K562 (cell line): Measurements from ENCODE around the gene SAMD8. TPM values are rescaled to one million over a fixed set of nuclear protein-coding genes. Genes with fewer than 3 reads are reported as not detected.
A peak's percentile ranks its signal among the peaks of the same experiment; 100 is the strongest.

ENCODE experiments used
- ATAC-seq: fragments of 200-7000 bp; cut with Tn5 transposase; 3 replicates; pipeline ENCODE4 v1.9.1; 2020; ENCODE audit warnings: moderate library complexity
- BruUV-seq: library from RNA; stranded (reverse); fragments of 400-500 nt; replicated peaks from 2 replicates; lab custom pipeline; 2021; lab: Mats Ljungman, UMichigan
- CTCF ChIA-PET: fragments of 300-600 bp; formaldehyde crosslinking; extraction: SDS; loops from one replicate; lab custom pipeline; 2021; ENCODE audit warnings: low intra/inter-chr PET ratio; lab: Yijun Ruan, JAX
- POLR2A ChIA-PET: fragments of 300-600, 350-650 bp; sonication (Branson Sonifier 250); formaldehyde crosslinking; extraction: SDS; loops from one replicate; lab custom pipeline; 2021; ENCODE audit warnings: antibody characterized with exemption, inconsistent platforms; lab: Yijun Ruan, JAX
- DNase-seq, 4 experiments: peaks; one replicate each; pipeline versions ENCODE4 v3.0.0 to v3.0.0-alpha.2; 2011 to 2018; ENCODE audit warnings: low spot score in 3 of 4, mixed read lengths in 3 of 4; ENCODE audit errors: extremely low read depth in 1 of 4
- FAIRE-seq: peaks from 2 replicates; lab custom pipeline; 2011; peaks lifted over from hg19 to GRCh38; lab: Jason Lieb, UNC
- H2AFZ ChIP-seq: 2 replicates; pipeline ENCODE4 v1.6.0; 2011; ENCODE audit warnings: low read depth, low read length, control low read depth, inconsistent platforms
- H3K27ac ChIP-seq: fragments of 200-600 bp; 3 replicates; pipeline ENCODE4 v1.8.0; 2011; ENCODE audit warnings: low read depth, mild to moderate bottlenecking, control low read depth, inconsistent platforms, low read length, moderate library complexity, mixed read lengths; ENCODE audit errors: extremely low read depth
- H3K27me3 ChIP-seq, 2 experiments: fragments of 300-600 bp in 1 of 2; 2 replicates in 1 of 2; 3 replicates in 1 of 2; pipeline versions ENCODE4 v1.6.0 to v1.8.0; 2011; ENCODE audit warnings: inconsistent platforms in 2 of 2, low read length in 2 of 2, mild to moderate bottlenecking in 1 of 2, mixed read lengths in 1 of 2, moderate library complexity in 1 of 2; ENCODE audit not compliant: control insufficient read depth in 2 of 2, insufficient read depth in 2 of 2
- H3K36me3 ChIP-seq: fragments of 300-600 bp; 3 replicates; pipeline ENCODE4 v1.8.0; 2011; ENCODE audit warnings: mild to moderate bottlenecking, low read length, inconsistent platforms; ENCODE audit not compliant: control insufficient read depth, insufficient read depth
- H3K4me1 ChIP-seq, 2 experiments: fragments of 200-600 bp in 1 of 2; replicated peaks in 1 of 2; 2 replicates in 1 of 2; 3 replicates in 1 of 2; pipeline versions ENCODE4 v1.5.1 to v1.8.0; 2011; ENCODE audit warnings: inconsistent platforms in 2 of 2, low read length in 2 of 2, mild to moderate bottlenecking in 1 of 2, mixed read lengths in 1 of 2, moderate library complexity in 1 of 2; ENCODE audit not compliant: control insufficient read depth in 2 of 2, insufficient read depth in 2 of 2
- H3K4me2 ChIP-seq: 2 replicates; pipeline ENCODE4 v1.6.1; 2011; ENCODE audit warnings: low read length, control low read depth, inconsistent platforms, mixed read lengths; ENCODE audit not compliant: insufficient read depth
- H3K4me3 ChIP-seq: fragments of 200-600 bp; sonication (generic), shearing (Covaris generic); 2 replicates; pipeline ENCODE4 v1.5.1; 2016; ENCODE audit warnings: control low read depth, inconsistent platforms
- H3K79me2 ChIP-seq: fragments of 200-600 bp; 3 replicates; pipeline ENCODE4 v1.8.0; 2011; ENCODE audit warnings: low read length, inconsistent platforms; ENCODE audit not compliant: control insufficient read depth, insufficient read depth
- H3K9ac ChIP-seq, 2 experiments: 2 replicates each; pipeline versions ENCODE4 v1.6.0 to v1.6.1; 2011; ENCODE audit warnings: low read depth in 2 of 2, low read length in 2 of 2, control low read depth in 1 of 2, inconsistent platforms in 1 of 2, mild to moderate bottlenecking in 1 of 2, mixed read lengths in 1 of 2; ENCODE audit not compliant: insufficient read depth in 1 of 2
- H3K9me1 ChIP-seq: one replicate; pipeline ENCODE4 v1.6.0; 2011; ENCODE audit warnings: inconsistent platforms, mild to moderate bottlenecking, low read length, moderate library complexity; ENCODE audit not compliant: control insufficient read depth, insufficient read depth
- H3K9me3 ChIP-seq: replicated peaks from 2 replicates; pipeline ENCODE4 v1.5.1; 2011; ENCODE audit warnings: low read depth, low read length, inconsistent platforms; ENCODE audit not compliant: control insufficient read depth, insufficient read depth
- H4K20me1 ChIP-seq: replicated peaks from 2 replicates; pipeline ENCODE4 v1.6.1; 2011; ENCODE audit warnings: low read length, inconsistent platforms, mixed read lengths; ENCODE audit not compliant: control insufficient read depth, insufficient read depth
- HNRNPH1 ChIP-seq: fragments of 200-400 bp; formaldehyde crosslinking; optimal IDR thresholded peaks from 2 replicates; pipeline ENCODE3; 2017; ENCODE audit warnings: low read depth, mild to moderate bottlenecking, low read length, moderate library complexity
- KDM2B ChIP-seq: fragments of 250-450 bp; sonication (Bioruptor Pico); IDR thresholded peaks from 2 replicates; pipeline ENCODE4 v1.8.0; 2021; ENCODE audit warnings: mild to moderate bottlenecking, moderate library complexity
- NR4A1 ChIP-seq, 2 experiments: fragments of 250-450 bp in 1 of 2; fragments of 450-650 bp in 1 of 2; sonication (Bioruptor Pico) in 1 of 2; IDR thresholded peaks; 2 replicates each; pipeline versions ENCODE4 v1.4.0 to v1.6.1; 2016 to 2020; ENCODE audit warnings: mild to moderate bottlenecking in 2 of 2, missing compliant biosample characterization in 1 of 2, missing genetic modification characterization in 1 of 2, moderate library complexity in 1 of 2
- POLR2AphosphoS5 ChIP-seq: IDR thresholded peaks from 2 replicates; pipeline ENCODE4 v1.6.1; 2011; ENCODE audit warnings: mild to moderate bottlenecking, low read depth, low read length, moderate library complexity; ENCODE audit not compliant: control insufficient read depth, insufficient read depth
- SMC3 ChIP-seq: conservative IDR thresholded peaks from 2 replicates; pipeline ENCODE4 v1.6.1; 2011; ENCODE audit warnings: low read depth, low read length, improper control_type of control experiment; ENCODE audit not compliant: insufficient read depth
- TFAP4 ChIP-seq: sonication (generic); formaldehyde crosslinking; IDR thresholded peaks from 2 replicates; pipeline ENCODE4 v1.8.0; 2022; ENCODE audit warnings: missing genetic modification reagents, mild to moderate bottlenecking, moderate library complexity, borderline replicate concordance
- WGBS: fragments of 100-300 bp; shearing (Covaris generic); methylation state at CpG from one replicate; pipeline ENCODE4 v1.1.6; 2016; ENCODE audit warnings: low coverage, mixed read lengths; ENCODE audit not compliant: insufficient coverage; ENCODE audit errors: missing lambda C conversion rate; 5-methylcytosine and 5-hydroxymethylcytosine counted together
- in situ Hi-C: fragments of 300-500 bp; cut with MboI; formaldehyde crosslinking; loops from 4 replicates; pipeline ENCODE4 v1.15.0; 2018; ENCODE audit warnings: inconsistent platforms, mixed read lengths
- intact Hi-C: fragments of 100-400 bp; cut with micrococcal nuclease; formaldehyde crosslinking; loops from 2 replicates; pipeline ENCODE4 v1.14.2; 2022
- polyA plus RNA-seq, 8 experiments: library from polyadenylated mRNA; depleted of rRNA in 4 of 8; stranded (reverse) in 5 of 8; unstranded in 3 of 8; fragments of >200 nt; fragmentation: Nextera tagmentation in 2 of 8; fragmentation: Illumina TruSeq in 1 of 8; extraction: Ambion mirVana in 2 of 8; extraction: Trizol in 1 of 8; gene quantifications; 2 replicates each; pipeline versions ENCODE4 v1.2.1 to v1.2.3, GENCODE V29; 2011 to 2014; ENCODE audit warnings: inconsistent platforms in 1 of 8, missing spikeins in 1 of 8
- total RNA-seq, 7 experiments: library from RNA; depleted of rRNA in 6 of 7; stranded (reverse); fragments of >200 nt in 6 of 7; fragmentation: Illumina TruSeq in 2 of 7; extraction: Trizol in 2 of 7; gene quantifications; 2 replicates each; pipeline versions ENCODE4 v1.2.1 to v1.2.3, GENCODE V29; 2011 to 2021; ENCODE audit warnings: low replicate concordance in 1 of 7

Gene SAMD8
- total and polyA plus RNA-seq, 9 of the 15 experiments (the other 6 are each of a cell fraction or from before 2014, with no cell fraction given): 2.7 to 16.1 (median 6.2) TPM

- Histone ChIP-seq H4K20me1 (peaks cover 35% of the 10 kb centered on the region), H3K9ac (no peak overlapping the region)
- TF ChIP-seq POLR2AphosphoS5 (peak; percentile 22; the same call in 1 of the 2 replicates), SMC3 (no peak)
- TF ChIP-seq, all 486 proteins: peak for 1
- no TSS peak for BruUV-seq
- Histone ChIP-seq H3K27me3 (no peaks in the 10 kb centered on the region), H2AFZ (no peak overlapping the region), H3K4me2 (no peak overlapping the region), H3K4me1 (no peaks in the 10 kb centered on the region), H3K4me3 (no peak overlapping the region), H3K36me3 (peaks cover 93% of the 10 kb centered on the region), H3K9me3 (no peaks in the 10 kb centered on the region), H3K79me2 (peaks cover 86% of the 10 kb centered on the region), H3K27ac (no peak overlapping the region), H3K9me1 (no peaks in the 10 kb centered on the region)
- FAIRE-seq (no peak), ATAC-seq (no peak), DNase-seq (no peak)
- POLR2A ChIA-PET: interaction anchor here (1.2 to 6.1 kb wide), 6 partner anchors 8 to 34 kb away, joined by 3 to 41 read pairs (median 4); partner anchors contain the start of gene VDAC2
- intact Hi-C loops: no loop called here
- CTCF ChIA-PET: no interaction called here
- WGBS: 93% methylated on average over 2 of the region's 2 CpGs
- in situ Hi-C loops: no loop called here
Measured at GRCh38 chr10:75223507-75223906, 112.1 kb downstream of the SAMD8 start.

GRCh38 chr10:75226095-75226494 is 114.6 kb downstream of the SAMD8 start:
- TF ChIP-seq NR4A1 (CRISPR knock-in tag; IDR thresholded peaks at IDR 0.05) (no peak), NR4A1 (tag; IDR thresholded peaks at IDR 0.05) (no peak), KDM2B (CRISPR knock-in tag) (no peak), TFAP4 (CRISPR knock-in tag) (no peak), HNRNPH1 (no peak)
- TF ChIP-seq, all 486 proteins: peak for 0
- no peak overlapping the region for H2AFZ ChIP-seq
- H3K9me3 ChIP-seq: no peaks in the 10 kb centered on the region
- H3K4me2 ChIP-seq: no peak overlapping the region
- no peak overlapping the region for H3K9ac ChIP-seq
- ChIA-PET CTCF (interaction anchor here (0.6 kb wide), 2 partner anchors 198 to 1151 kb away, joined by 3 to 4 read pairs; no protein-coding TSS in a partner anchor), POLR2A (interaction anchor here (0.6 to 6.1 kb wide), 8 partner anchors 8 to 772 kb away, joined by 3 to 41 read pairs (median 7); partner anchors contain the start of gene VDAC2)
- WGBS: 100% methylated on average over 2 of the region's 2 CpGs
- H3K4me3 ChIP-seq: no peak overlapping the region
- H4K20me1 ChIP-seq: peaks cover 43% of the 10 kb centered on the region
- FAIRE-seq (no peak), ATAC-seq (no peak), DNase-seq (no peak)
- H3K4me1 ChIP-seq: no peaks in the 10 kb centered on the region
- BruUV-seq: no TSS peak
- intact Hi-C loops (no loop called here), in situ Hi-C loops (no loop called here)
- no peaks in the 10 kb centered on the region for H3K9me1 ChIP-seq
- peaks cover 79% of the 10 kb centered on the region for H3K79me2 ChIP-seq
- H3K27me3 ChIP-seq: no peaks in the 10 kb centered on the region
- no peak overlapping the region for H3K27ac ChIP-seq
- H3K36me3 ChIP-seq: peaks cover 95% of the 10 kb centered on the region
